H9 (cell line): ENCODE data around the gene GAS1. TPM values are rescaled to one million over a fixed set of nuclear protein-coding genes. Genes with fewer than 3 reads are reported as not detected.

ENCODE experiments used
- DNase-seq: peaks from one replicate; pipeline ENCODE4 v3.0.0-alpha.2; 2017
- H2AFZ ChIP-seq: one replicate; pipeline ENCODE4 v1.6.1; 2013; ENCODE audit warnings: mild to moderate bottlenecking, low read length, control low read depth, moderate library complexity
- H2AK5ac ChIP-seq: 2 replicates; pipeline ENCODE4 v1.6.1; 2013; ENCODE audit warnings: low read length, control low read depth, mixed read lengths; ENCODE audit not compliant: insufficient read length
- H2BK120ac ChIP-seq: one replicate; pipeline ENCODE4 v1.6.1; 2013; ENCODE audit warnings: low read depth, mild to moderate bottlenecking, low read length, control low read depth, inconsistent platforms; ENCODE audit not compliant: poor library complexity, severe bottlenecking
- H2BK12ac ChIP-seq: 2 replicates; pipeline ENCODE4 v1.6.1; 2013; ENCODE audit warnings: low read length, control low read depth, mixed read lengths, low read depth; ENCODE audit not compliant: insufficient read length
- H2BK15ac ChIP-seq: 2 replicates; pipeline ENCODE4 v1.6.1; 2013; ENCODE audit warnings: low read depth, low read length, control low read depth
- H2BK20ac ChIP-seq: one replicate; pipeline ENCODE4 v1.6.1; 2013; ENCODE audit warnings: low read depth, mild to moderate bottlenecking, low read length, control low read depth, inconsistent platforms; ENCODE audit not compliant: poor library complexity, severe bottlenecking
- H2BK5ac ChIP-seq: 2 replicates; pipeline ENCODE4 v1.6.1; 2013; ENCODE audit warnings: low read length, control low read depth, mixed read lengths; ENCODE audit not compliant: insufficient read length
- H3K14ac ChIP-seq: 2 replicates; pipeline ENCODE4 v1.6.1; 2013; ENCODE audit warnings: low read length, control low read depth; ENCODE audit not compliant: insufficient read depth
- H3K18ac ChIP-seq: 2 replicates; pipeline ENCODE4 v1.6.1; 2013; ENCODE audit warnings: low read depth, mild to moderate bottlenecking, mixed read lengths, low read length, control low read depth; ENCODE audit not compliant: insufficient read length
- H3K23ac ChIP-seq: 2 replicates; pipeline ENCODE4 v1.6.1; 2013; ENCODE audit warnings: low read length, control low read depth, mixed read lengths, low read depth; ENCODE audit not compliant: insufficient read length
- H3K23me2 ChIP-seq: 2 replicates; pipeline ENCODE4 v1.6.1; 2013; ENCODE audit warnings: low read depth, mild to moderate bottlenecking, mixed read lengths, low read length, control low read depth; ENCODE audit not compliant: insufficient read length, poor library complexity, severe bottlenecking
- H3K27ac ChIP-seq: 2 replicates; pipeline ENCODE4 v1.5.1; 2013; ENCODE audit warnings: low read length, control low read depth, mixed read lengths, low read depth; ENCODE audit not compliant: insufficient read length
- H3K27me3 ChIP-seq: 2 replicates; pipeline ENCODE4 v1.6.1; 2013; ENCODE audit warnings: low read length, control low read depth, inconsistent platforms; ENCODE audit not compliant: insufficient read depth
- H3K4ac ChIP-seq: 2 replicates; pipeline ENCODE4 v1.6.1; 2013; ENCODE audit warnings: low read depth, mild to moderate bottlenecking, control low read depth, inconsistent platforms, low read length, moderate library complexity
- H3K4me1 ChIP-seq: 2 replicates; pipeline ENCODE4 v1.6.1; 2013; ENCODE audit warnings: low read length, control low read depth, inconsistent platforms; ENCODE audit not compliant: insufficient read depth
- H3K4me2 ChIP-seq: 2 replicates; pipeline ENCODE4 v1.6.1; 2013; ENCODE audit warnings: low read length, control low read depth, mixed read lengths; ENCODE audit not compliant: insufficient read length, insufficient read depth
- H3K56ac ChIP-seq: 2 replicates; pipeline ENCODE4 v1.6.1; 2013; ENCODE audit warnings: low read depth, mild to moderate bottlenecking, mixed read lengths, low read length, control low read depth; ENCODE audit not compliant: insufficient read length
- H3K79me1 ChIP-seq: 2 replicates; pipeline ENCODE4 v1.6.1; 2013; ENCODE audit warnings: low read depth, mild to moderate bottlenecking, moderate library complexity, low read length, control low read depth, inconsistent platforms; ENCODE audit not compliant: insufficient read depth, poor library complexity, severe bottlenecking
- H3K79me2 ChIP-seq: 2 replicates; pipeline ENCODE4 v1.6.1; 2013; ENCODE audit warnings: low read length, control low read depth, inconsistent platforms; ENCODE audit not compliant: insufficient read depth
- H3K9ac ChIP-seq: 2 replicates; pipeline ENCODE4 v1.6.1; 2013; ENCODE audit warnings: low read length, control low read depth, mixed read lengths; ENCODE audit not compliant: insufficient read length; ENCODE audit errors: extremely low read depth
- H3K9me3 ChIP-seq: one replicate; pipeline ENCODE4 v1.6.1; 2013; ENCODE audit warnings: low read depth, low read length, inconsistent platforms; ENCODE audit not compliant: control insufficient read depth
- H3T11ph ChIP-seq: one replicate; pipeline ENCODE4 v1.6.1; 2013; ENCODE audit warnings: mild to moderate bottlenecking, low read length, control low read depth, inconsistent platforms
- H4K20me1 ChIP-seq: one replicate; pipeline ENCODE4 v1.6.1; 2013; ENCODE audit not compliant: control insufficient read depth, insufficient read length, insufficient read depth
- H4K5ac ChIP-seq: 2 replicates; pipeline ENCODE4 v1.6.1; 2013; ENCODE audit warnings: low read depth, mild to moderate bottlenecking, mixed read lengths, low read length, control low read depth; ENCODE audit not compliant: insufficient read length
- H4K8ac ChIP-seq: replicated peaks from 2 replicates; pipeline ENCODE4 v1.6.1; 2013; ENCODE audit warnings: low read length, control low read depth, mixed read lengths, low read depth; ENCODE audit not compliant: insufficient read length
- H4K91ac ChIP-seq: 2 replicates; pipeline ENCODE4 v1.6.1; 2013; ENCODE audit warnings: low read depth, mild to moderate bottlenecking, moderate library complexity, mixed read lengths, low read length, control low read depth; ENCODE audit not compliant: insufficient read length
- H3K27ac Mint-ChIP-seq, 3 experiments: 2 replicates in 2 of 3; 3 replicates in 1 of 3; pipeline ENCODE4 v1.8.0; 2020 to 2021; ENCODE audit warnings: mixed read lengths in 3 of 3, mild to moderate bottlenecking in 1 of 3, moderate library complexity in 1 of 3
- H3K27me3 Mint-ChIP-seq: 2 replicates; pipeline ENCODE4 v1.8.0; 2021; ENCODE audit warnings: low read depth, mild to moderate bottlenecking, moderate library complexity, mixed read lengths
- H3K36me3 Mint-ChIP-seq, 3 experiments: 2 replicates in 2 of 3; 3 replicates in 1 of 3; pipeline ENCODE4 v1.8.0; 2020 to 2021; ENCODE audit warnings: low read depth in 3 of 3, mixed read lengths in 3 of 3; ENCODE audit not compliant: insufficient read depth in 1 of 3
- H3K4me1 Mint-ChIP-seq, 2 experiments: 2 replicates each; pipeline ENCODE4 v1.8.0; 2020; ENCODE audit warnings: mixed read lengths in 2 of 2
- H3K4me3 Mint-ChIP-seq, 2 experiments: 2 replicates in 1 of 2; 3 replicates in 1 of 2; pipeline ENCODE4 v1.8.0; 2020 to 2021; ENCODE audit warnings: mild to moderate bottlenecking in 2 of 2, mixed read lengths in 2 of 2, moderate library complexity in 1 of 2
- H3K9me3 Mint-ChIP-seq, 2 experiments: 2 replicates in 1 of 2; 3 replicates in 1 of 2; pipeline ENCODE4 v1.8.0; 2020; ENCODE audit warnings: mild to moderate bottlenecking in 2 of 2, mixed read lengths in 2 of 2, moderate library complexity in 1 of 2
- WGBS: extraction: QIAGEN DNeasy Blood & Tissue Kit; methylation state at CpG from one replicate; pipeline ENCODE4 v1.1.7; 2013; ENCODE audit warnings: missing lambda C conversion rate, low lambda C conversion rate, mixed read lengths; ENCODE audit not compliant: insufficient read length; ENCODE audit errors: extremely low coverage; 5-methylcytosine and 5-hydroxymethylcytosine counted together
- total RNA-seq: library from RNA; stranded (reverse); gene quantifications from 2 replicates; pipeline ENCODE4 v1.2.1, GENCODE V29; 2021
- TF ChIP-seq, protein P1 (sequence below): fragments of 200-600 bp; sonication (generic); conservative IDR thresholded peaks from 3 replicates; pipeline ENCODE4 v1.8.0; 2021; ENCODE audit warnings: antibody characterized with exemption, mild to moderate bottlenecking

The GAS1 gene
- total RNA-seq, 1 experiment from 2014 or later = 2.3 TPM

DNA sequence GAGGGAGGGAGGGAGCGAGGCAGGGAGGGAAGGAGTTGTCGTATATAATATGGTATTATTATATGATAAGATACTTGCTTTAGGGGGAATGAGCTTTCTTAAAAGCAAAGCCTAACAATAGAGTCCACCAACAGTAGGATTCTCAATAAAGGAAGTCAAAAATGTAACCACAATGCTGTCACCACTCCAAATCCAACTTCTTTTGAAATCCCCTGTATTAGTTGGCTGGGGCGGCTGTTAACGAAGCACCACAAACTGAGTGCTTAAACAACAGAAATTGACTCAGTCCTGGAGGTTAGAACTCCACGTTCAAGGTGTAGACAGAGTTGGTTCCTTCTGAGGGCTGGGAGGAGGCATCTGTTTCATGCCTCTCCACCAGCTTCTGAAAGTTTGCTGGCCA lies 23.1 kb downstream of the GAS1 start:
- Histone ChIP-seq H3K27me3 (no peaks in the 10 kb centered on the region), H4K5ac (no peak overlapping the region), H2BK12ac (no peak overlapping the region), H2BK20ac (no peak overlapping the region), H4K8ac (no peak overlapping the region), H3K23ac (no peak overlapping the region), H3K4ac (no peak overlapping the region), H2AK5ac (no peak overlapping the region), H2BK5ac (no peak overlapping the region), H4K91ac (no peak overlapping the region), H3K79me1 (no peaks in the 10 kb centered on the region), H3K9me3 (no peaks in the 10 kb centered on the region), H3K9ac (no peak overlapping the region), H3T11ph (no peak overlapping the region), H2BK120ac (no peak overlapping the region), H3K18ac (no peak overlapping the region), H3K56ac (no peak overlapping the region), H2AFZ (no peak overlapping the region), H3K79me2 (no peaks in the 10 kb centered on the region), H3K4me2 (no peak overlapping the region), H3K4me1 (no peaks in the 10 kb centered on the region), H3K23me2 (no peaks in the 10 kb centered on the region), H2BK15ac (no peak overlapping the region), H3K14ac (no peak overlapping the region), H4K20me1 (no peaks in the 10 kb centered on the region), H3K27ac (no peak overlapping the region)
- H3K27ac Mint-ChIP-seq = no peak overlapping the region
- 100% methylated on average over 2 of the region's 5 CpGs for WGBS
- no peak for DNase-seq
- H3K9me3 Mint-ChIP-seq = no peaks in the 10 kb centered on the region
- H3K36me3 Mint-ChIP-seq = no peaks in the 10 kb centered on the region
- peaks cover 0 to 15% of the 10 kb centered on the region in 2 experiments; a peak in 3 of 4 replicates for H3K4me1 Mint-ChIP-seq
- no peak overlapping the region for H3K4me3 Mint-ChIP-seq
- TF ChIP-seq, protein P1, sequence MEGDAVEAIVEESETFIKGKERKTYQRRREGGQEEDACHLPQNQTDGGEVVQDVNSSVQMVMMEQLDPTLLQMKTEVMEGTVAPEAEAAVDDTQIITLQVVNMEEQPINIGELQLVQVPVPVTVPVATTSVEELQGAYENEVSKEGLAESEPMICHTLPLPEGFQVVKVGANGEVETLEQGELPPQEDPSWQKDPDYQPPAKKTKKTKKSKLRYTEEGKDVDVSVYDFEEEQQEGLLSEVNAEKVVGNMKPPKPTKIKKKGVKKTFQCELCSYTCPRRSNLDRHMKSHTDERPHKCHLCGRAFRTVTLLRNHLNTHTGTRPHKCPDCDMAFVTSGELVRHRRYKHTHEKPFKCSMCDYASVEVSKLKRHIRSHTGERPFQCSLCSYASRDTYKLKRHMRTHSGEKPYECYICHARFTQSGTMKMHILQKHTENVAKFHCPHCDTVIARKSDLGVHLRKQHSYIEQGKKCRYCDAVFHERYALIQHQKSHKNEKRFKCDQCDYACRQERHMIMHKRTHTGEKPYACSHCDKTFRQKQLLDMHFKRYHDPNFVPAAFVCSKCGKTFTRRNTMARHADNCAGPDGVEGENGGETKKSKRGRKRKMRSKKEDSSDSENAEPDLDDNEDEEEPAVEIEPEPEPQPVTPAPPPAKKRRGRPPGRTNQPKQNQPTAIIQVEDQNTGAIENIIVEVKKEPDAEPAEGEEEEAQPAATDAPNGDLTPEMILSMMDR = no peak
- H3K27me3 Mint-ChIP-seq = peaks cover 9% of the 10 kb centered on the region; the same call in 1 of the 2 replicates
